Neural cell (in vitro differentiated cells): ENCODE measurements around the gene TEF. TPM values are rescaled to one million over a fixed set of nuclear protein-coding genes. Genes with fewer than 3 reads are reported as not detected.

Experiments
- H2AFZ ChIP-seq: fragments of 200-600, 300-800 bp; sonication (generic), shearing (Covaris generic); 2 replicates; pipeline ENCODE4 v1.6.0; 2014; ENCODE audit warnings: low read depth, mild to moderate bottlenecking, antibody characterized with exemption, low read length, moderate library complexity
- H3F3A ChIP-seq: fragments of 200-600 bp; shearing (Covaris generic); 2 replicates; pipeline ENCODE4 v1.6.1; 2016; ENCODE audit warnings: mild to moderate bottlenecking, moderate library complexity, mixed read lengths, antibody characterized with exemption, low read length; ENCODE audit not compliant: insufficient read depth, poor library complexity, severe bottlenecking
- H3K27ac ChIP-seq: fragments of 200-600, 300-800 bp; sonication (generic), shearing (Covaris generic); 2 replicates; pipeline ENCODE4 v1.5.1; 2014; ENCODE audit warnings: mild to moderate bottlenecking, low read length, moderate library complexity
- H3K27me3 ChIP-seq: fragments of 300-800, 200-600 bp; sonication (generic), shearing (Covaris generic); 2 replicates; pipeline ENCODE4 v1.6.0; 2014; ENCODE audit warnings: mild to moderate bottlenecking, low read depth, low read length, moderate library complexity; ENCODE audit not compliant: insufficient read depth
- H3K36me3 ChIP-seq: fragments of 300-800, 200-600 bp; sonication (generic), shearing (Covaris generic); 2 replicates; pipeline ENCODE4 v1.5.1; 2014; ENCODE audit warnings: mild to moderate bottlenecking, antibody characterized with exemption, low read length, moderate library complexity; ENCODE audit not compliant: insufficient read depth
- H3K4me2 ChIP-seq: fragments of 300-800, 200-600 bp; sonication (generic), shearing (Covaris generic); 2 replicates; pipeline ENCODE4 v1.6.0; 2014; ENCODE audit warnings: mild to moderate bottlenecking, low read length
- H3K4me3 ChIP-seq: fragments of 300-800, 200-600 bp; sonication (generic), shearing (Covaris generic); 2 replicates; pipeline ENCODE4 v1.5.1; 2014; ENCODE audit warnings: mild to moderate bottlenecking, low read length, moderate library complexity
- H3K79me2 ChIP-seq: fragments of 200-600 bp; shearing (Covaris generic); replicated peaks from 2 replicates; pipeline ENCODE4 v1.6.0; 2014; ENCODE audit warnings: mild to moderate bottlenecking, low read length, moderate library complexity; ENCODE audit not compliant: insufficient read depth
- H3K9ac ChIP-seq: fragments of 300-800, 200-600 bp; sonication (generic), shearing (Covaris generic); 2 replicates; pipeline ENCODE4 v1.6.1; 2016; ENCODE audit warnings: mild to moderate bottlenecking, low read length, mixed read lengths
- H3K9me2 ChIP-seq: fragments of 200-600 bp; shearing (Covaris generic); 2 replicates; pipeline ENCODE4 v1.6.1; 2016; ENCODE audit warnings: mild to moderate bottlenecking, low read length, mixed read lengths; ENCODE audit not compliant: insufficient read depth
- H3K9me3 ChIP-seq: fragments of 200-600, 300-800 bp; sonication (generic), shearing (Covaris generic); 2 replicates; pipeline ENCODE4 v1.6.1; 2016; ENCODE audit warnings: mild to moderate bottlenecking, mixed run types, low read length, moderate library complexity, mixed read lengths
- H4K20me1 ChIP-seq: fragments of 200-600 bp; shearing (Covaris generic); 2 replicates; pipeline ENCODE4 v1.6.1; 2016; ENCODE audit warnings: mild to moderate bottlenecking, mixed run types; ENCODE audit not compliant: insufficient read depth
- EP300 ChIP-seq: fragments of 450-650 bp; conservative IDR thresholded peaks from 2 replicates; pipeline ENCODE4 v1.6.1; 2014; ENCODE audit warnings: antibody characterized with exemption, mild to moderate bottlenecking, moderate library complexity; ENCODE audit not compliant: poor library complexity, severe bottlenecking
- EZH2 ChIP-seq: fragments of 200-600, 300-800 bp; shearing (Covaris generic), sonication (generic); IDR thresholded peaks from 2 replicates; pipeline ENCODE4 v1.6.1; 2014; ENCODE audit warnings: antibody characterized with exemption, low read length, borderline replicate concordance, mild to moderate bottlenecking; ENCODE audit not compliant: insufficient read depth, poor library complexity, severe bottlenecking
- MXI1 ChIP-seq: fragments of 450-650 bp; conservative IDR thresholded peaks from 2 replicates; pipeline ENCODE4 v1.6.1; 2014; ENCODE audit warnings: antibody characterized with exemption, mild to moderate bottlenecking; ENCODE audit not compliant: poor library complexity, severe bottlenecking
- POLR2AphosphoS5 ChIP-seq: IDR thresholded peaks from 2 replicates; pipeline ENCODE4 v1.6.1; 2012
- RAD21 ChIP-seq: fragments of 450-650 bp; conservative IDR thresholded peaks from 2 replicates; pipeline ENCODE4 v1.6.1; 2014; ENCODE audit warnings: antibody characterized with exemption, mild to moderate bottlenecking, moderate library complexity
- SMC3 ChIP-seq: fragments of 450-650 bp; conservative IDR thresholded peaks from 2 replicates; pipeline ENCODE4 v1.6.1; 2014; ENCODE audit warnings: antibody characterized with exemption, mild to moderate bottlenecking, moderate library complexity; ENCODE audit not compliant: poor library complexity
- TAF1 ChIP-seq: IDR thresholded peaks from 2 replicates; pipeline ENCODE4 v1.6.1; 2012; ENCODE audit warnings: low read depth
- polyA plus RNA-seq: library from polyadenylated mRNA; depleted of rRNA; stranded (reverse); fragments of >200 nt; gene quantifications from 2 replicates; pipeline ENCODE4 v1.2.3, GENCODE V29; 2014
- TF ChIP-seq, protein P1 (sequence below): IDR thresholded peaks from 2 replicates; pipeline ENCODE4 v1.6.1; 2012; ENCODE audit warnings: borderline replicate concordance
- TF ChIP-seq, protein P2 (sequence below): fragments of 450-650 bp; IDR thresholded peaks from 2 replicates; pipeline ENCODE4 v1.5.1; 2014; ENCODE audit warnings: antibody characterized with exemption, mild to moderate bottlenecking, moderate library complexity; ENCODE audit not compliant: poor library complexity, severe bottlenecking

Gene TEF
- polyA plus RNA-seq, 1 donor from 2014 or later: 4.9 TPM

DNA sequence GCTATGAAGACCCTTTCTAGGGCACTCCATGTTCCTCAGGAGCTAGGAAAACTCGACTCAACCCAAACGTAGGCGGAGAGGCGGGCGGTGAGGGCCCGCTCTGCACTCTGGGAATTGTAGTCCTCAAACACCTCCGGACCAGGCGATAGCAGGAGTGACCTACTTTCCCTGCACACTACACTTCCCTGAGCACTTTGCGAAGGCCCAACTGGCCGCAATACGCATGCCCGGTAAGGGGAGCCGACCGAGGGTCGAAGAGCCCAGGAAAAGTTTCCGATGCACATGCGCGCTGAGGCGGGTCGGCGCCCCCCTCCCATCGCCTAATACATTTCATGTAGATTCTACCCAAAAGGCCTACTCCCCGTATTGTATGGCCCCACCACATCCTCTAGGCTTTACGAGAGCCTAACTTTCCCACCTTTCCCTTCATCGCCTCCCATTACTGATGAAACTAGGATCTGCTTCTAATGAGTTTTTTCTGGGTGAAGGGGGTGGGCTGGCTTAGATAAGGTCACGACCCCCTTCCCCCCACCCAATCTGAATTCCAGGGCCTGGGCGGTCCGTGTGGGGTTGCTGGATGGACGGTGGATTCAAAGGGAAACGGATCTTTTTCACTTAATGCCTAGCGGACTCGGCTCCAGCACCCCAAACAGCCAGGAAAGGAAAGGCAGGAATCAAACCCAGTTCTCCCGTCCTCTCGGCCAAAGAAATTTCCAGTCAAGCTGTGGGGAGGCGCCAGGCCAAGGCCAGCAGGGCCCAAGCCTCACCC lies 62.8 kb downstream of the TEF start:
- Histone ChIP-seq H3K9ac (peak overlapping the region; percentile 100), H3K36me3 (no peaks in the 10 kb centered on the region), H2AFZ (no peak overlapping the region), H3F3A (no peaks in the 10 kb centered on the region), H3K27me3 (no peaks in the 10 kb centered on the region), H3K4me2 (peak overlapping the region; percentile 99), H3K79me2 (peaks cover 61% of the 10 kb centered on the region), H3K27ac (peak overlapping the region; percentile 99), H4K20me1 (no peaks in the 10 kb centered on the region), H3K4me3 (peak overlapping the region; percentile 100), H3K9me3 (no peaks in the 10 kb centered on the region), H3K9me2 (no peaks in the 10 kb centered on the region)
- TF ChIP-seq MXI1 (peak; percentile 62), TAF1 (no peak)

DNA sequence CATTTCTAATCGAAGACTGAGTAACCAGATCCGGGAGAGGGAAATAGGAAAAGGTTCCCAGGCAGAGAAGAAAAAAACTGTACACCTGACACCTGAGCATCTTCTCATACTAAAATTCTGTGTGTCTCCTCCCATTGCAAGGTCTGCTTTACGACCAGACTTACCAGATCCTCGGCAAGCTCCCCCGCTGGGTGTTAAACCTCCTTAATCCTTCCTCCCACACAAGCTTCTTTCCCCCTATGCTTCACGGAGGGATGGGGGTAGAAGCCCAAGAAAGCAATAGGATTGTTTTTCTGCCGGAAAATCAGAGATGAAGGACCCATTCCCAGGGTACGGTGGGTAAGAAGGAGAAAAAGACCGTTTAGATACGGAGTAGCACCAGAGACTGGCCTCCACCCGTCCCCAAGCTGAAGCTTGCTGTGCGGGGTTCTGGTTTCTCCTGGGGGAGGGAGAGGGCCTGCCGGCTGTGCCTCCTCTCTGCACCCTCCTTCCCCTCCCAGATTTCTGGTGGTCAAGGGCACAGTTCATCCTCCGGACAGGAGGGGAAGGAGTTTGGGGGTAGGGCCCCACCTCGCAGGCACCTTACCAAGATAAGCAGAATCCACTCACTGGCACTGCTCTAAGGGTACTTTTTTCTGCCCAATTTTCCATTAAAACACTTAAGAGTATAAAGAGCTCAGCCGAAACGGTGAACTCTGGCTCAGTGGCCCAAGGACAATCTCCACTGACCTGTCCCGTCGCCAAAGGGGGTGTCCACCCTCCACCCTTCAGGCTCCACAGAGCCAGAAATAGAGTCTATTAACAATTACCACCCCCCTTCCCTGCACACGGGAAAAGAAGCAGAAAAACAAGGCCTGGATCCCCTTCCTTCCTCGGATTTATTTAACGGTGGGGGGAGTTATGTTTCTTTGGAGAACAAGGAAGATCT lies 63.7 kb downstream of the TEF start:
- peak overlapping the region; percentile 99 for H3K4me2 ChIP-seq
- H2AFZ ChIP-seq: no peak overlapping the region
- no peaks in the 10 kb centered on the region for H3K9me2 ChIP-seq
- H3K36me3 ChIP-seq: no peaks in the 10 kb centered on the region
- H3F3A ChIP-seq: no peaks in the 10 kb centered on the region
- peaks cover 56% of the 10 kb centered on the region for H3K79me2 ChIP-seq
- TF ChIP-seq MXI1 (no peak), SMC3 (no peak), EP300 (no peak), POLR2AphosphoS5 (no peak), TAF1 (no peak), EZH2 (no peak), RAD21 (no peak)
- TF ChIP-seq, protein P1, sequence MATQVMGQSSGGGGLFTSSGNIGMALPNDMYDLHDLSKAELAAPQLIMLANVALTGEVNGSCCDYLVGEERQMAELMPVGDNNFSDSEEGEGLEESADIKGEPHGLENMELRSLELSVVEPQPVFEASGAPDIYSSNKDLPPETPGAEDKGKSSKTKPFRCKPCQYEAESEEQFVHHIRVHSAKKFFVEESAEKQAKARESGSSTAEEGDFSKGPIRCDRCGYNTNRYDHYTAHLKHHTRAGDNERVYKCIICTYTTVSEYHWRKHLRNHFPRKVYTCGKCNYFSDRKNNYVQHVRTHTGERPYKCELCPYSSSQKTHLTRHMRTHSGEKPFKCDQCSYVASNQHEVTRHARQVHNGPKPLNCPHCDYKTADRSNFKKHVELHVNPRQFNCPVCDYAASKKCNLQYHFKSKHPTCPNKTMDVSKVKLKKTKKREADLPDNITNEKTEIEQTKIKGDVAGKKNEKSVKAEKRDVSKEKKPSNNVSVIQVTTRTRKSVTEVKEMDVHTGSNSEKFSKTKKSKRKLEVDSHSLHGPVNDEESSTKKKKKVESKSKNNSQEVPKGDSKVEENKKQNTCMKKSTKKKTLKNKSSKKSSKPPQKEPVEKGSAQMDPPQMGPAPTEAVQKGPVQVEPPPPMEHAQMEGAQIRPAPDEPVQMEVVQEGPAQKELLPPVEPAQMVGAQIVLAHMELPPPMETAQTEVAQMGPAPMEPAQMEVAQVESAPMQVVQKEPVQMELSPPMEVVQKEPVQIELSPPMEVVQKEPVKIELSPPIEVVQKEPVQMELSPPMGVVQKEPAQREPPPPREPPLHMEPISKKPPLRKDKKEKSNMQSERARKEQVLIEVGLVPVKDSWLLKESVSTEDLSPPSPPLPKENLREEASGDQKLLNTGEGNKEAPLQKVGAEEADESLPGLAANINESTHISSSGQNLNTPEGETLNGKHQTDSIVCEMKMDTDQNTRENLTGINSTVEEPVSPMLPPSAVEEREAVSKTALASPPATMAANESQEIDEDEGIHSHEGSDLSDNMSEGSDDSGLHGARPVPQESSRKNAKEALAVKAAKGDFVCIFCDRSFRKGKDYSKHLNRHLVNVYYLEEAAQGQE: no peak
- TF ChIP-seq, protein P2, sequence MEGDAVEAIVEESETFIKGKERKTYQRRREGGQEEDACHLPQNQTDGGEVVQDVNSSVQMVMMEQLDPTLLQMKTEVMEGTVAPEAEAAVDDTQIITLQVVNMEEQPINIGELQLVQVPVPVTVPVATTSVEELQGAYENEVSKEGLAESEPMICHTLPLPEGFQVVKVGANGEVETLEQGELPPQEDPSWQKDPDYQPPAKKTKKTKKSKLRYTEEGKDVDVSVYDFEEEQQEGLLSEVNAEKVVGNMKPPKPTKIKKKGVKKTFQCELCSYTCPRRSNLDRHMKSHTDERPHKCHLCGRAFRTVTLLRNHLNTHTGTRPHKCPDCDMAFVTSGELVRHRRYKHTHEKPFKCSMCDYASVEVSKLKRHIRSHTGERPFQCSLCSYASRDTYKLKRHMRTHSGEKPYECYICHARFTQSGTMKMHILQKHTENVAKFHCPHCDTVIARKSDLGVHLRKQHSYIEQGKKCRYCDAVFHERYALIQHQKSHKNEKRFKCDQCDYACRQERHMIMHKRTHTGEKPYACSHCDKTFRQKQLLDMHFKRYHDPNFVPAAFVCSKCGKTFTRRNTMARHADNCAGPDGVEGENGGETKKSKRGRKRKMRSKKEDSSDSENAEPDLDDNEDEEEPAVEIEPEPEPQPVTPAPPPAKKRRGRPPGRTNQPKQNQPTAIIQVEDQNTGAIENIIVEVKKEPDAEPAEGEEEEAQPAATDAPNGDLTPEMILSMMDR: no peak
- H3K27me3 ChIP-seq: no peaks in the 10 kb centered on the region
- no peaks in the 10 kb centered on the region for H4K20me1 ChIP-seq
- peak overlapping the region; percentile 100 for H3K4me3 ChIP-seq
- H3K9me3 ChIP-seq: no peaks in the 10 kb centered on the region
- H3K27ac ChIP-seq: peak overlapping the region; percentile 99
- H3K9ac ChIP-seq: peak overlapping the region; percentile 100
